Progenitor cell of endocrine pancreas (in vitro differentiated cells): Measurements from ENCODE around the gene NCF2. TPM values are rescaled to one million over a fixed set of nuclear protein-coding genes. Genes with fewer than 3 reads are reported as not detected.

Experiments used
- DNase-seq: peaks from one replicate; pipeline ENCODE4 v3.0.0; 2021; ENCODE audit warnings: low spot score; ENCODE audit not compliant: unreplicated experiment
- H3K27ac Mint-ChIP-seq: 2 replicates; pipeline ENCODE4 v1.8.0; 2021; ENCODE audit warnings: mild to moderate bottlenecking, moderate library complexity, mixed read lengths
- H3K27me3 Mint-ChIP-seq: 2 replicates; pipeline ENCODE4 v1.8.0; 2021; ENCODE audit warnings: mixed read lengths
- H3K36me3 Mint-ChIP-seq: 2 replicates; pipeline ENCODE4 v1.8.0; 2022; ENCODE audit warnings: mixed read lengths; ENCODE audit not compliant: insufficient read depth
- H3K4me1 Mint-ChIP-seq: 2 replicates; pipeline ENCODE4 v1.8.0; 2021; ENCODE audit warnings: low read depth, mixed read lengths
- H3K4me3 Mint-ChIP-seq: 2 replicates; pipeline ENCODE4 v1.8.0; 2021; ENCODE audit warnings: low read depth, mild to moderate bottlenecking, moderate library complexity, mixed read lengths
- H3K9me3 Mint-ChIP-seq: 2 replicates; pipeline ENCODE4 v1.8.0; 2021; ENCODE audit warnings: low read depth, mixed read lengths
- total RNA-seq: library from RNA; stranded (reverse); gene quantifications from 2 replicates; pipeline ENCODE4 v1.2.1, GENCODE V29; 2021
- TF ChIP-seq, protein P1 (sequence below): fragments of 200-600 bp; sonication (generic); IDR thresholded peaks from one replicate; pipeline ENCODE4 v1.5.0; 2021; ENCODE audit warnings: antibody characterized with exemption, mild to moderate bottlenecking; ENCODE audit not compliant: unreplicated experiment

Gene NCF2
- total RNA-seq, 1 donor from 2014 or later, result 0.67 TPM

DNA sequence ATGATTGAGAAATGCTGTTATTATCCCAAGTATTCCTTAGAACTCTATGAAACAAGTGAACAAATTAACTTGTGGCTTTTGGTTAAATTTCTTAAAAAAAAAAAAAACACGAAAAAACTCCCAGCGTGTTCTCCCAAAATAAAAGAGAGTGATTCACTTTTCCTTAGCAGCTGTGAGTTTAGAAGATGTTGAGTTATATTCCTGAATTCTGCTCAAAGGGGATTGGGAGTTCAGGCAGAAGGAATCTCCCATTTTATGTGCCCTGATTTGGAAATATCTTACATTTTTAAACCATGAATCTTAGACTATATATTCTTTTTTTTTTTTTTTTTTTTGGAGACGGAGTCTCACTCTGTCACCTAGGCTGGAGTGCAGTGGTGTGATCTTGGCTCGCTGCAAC lies 83.7 kb downstream of the NCF2 start:
- no peaks in the 10 kb centered on the region for H3K9me3 Mint-ChIP-seq
- H3K4me3 Mint-ChIP-seq, result no peak overlapping the region
- no peak overlapping the region for H3K27ac Mint-ChIP-seq
- peaks cover 3% of the 10 kb centered on the region for H3K4me1 Mint-ChIP-seq
- no peaks in the 10 kb centered on the region for H3K27me3 Mint-ChIP-seq
- DNase-seq, result no peak
- TF ChIP-seq, protein P1, sequence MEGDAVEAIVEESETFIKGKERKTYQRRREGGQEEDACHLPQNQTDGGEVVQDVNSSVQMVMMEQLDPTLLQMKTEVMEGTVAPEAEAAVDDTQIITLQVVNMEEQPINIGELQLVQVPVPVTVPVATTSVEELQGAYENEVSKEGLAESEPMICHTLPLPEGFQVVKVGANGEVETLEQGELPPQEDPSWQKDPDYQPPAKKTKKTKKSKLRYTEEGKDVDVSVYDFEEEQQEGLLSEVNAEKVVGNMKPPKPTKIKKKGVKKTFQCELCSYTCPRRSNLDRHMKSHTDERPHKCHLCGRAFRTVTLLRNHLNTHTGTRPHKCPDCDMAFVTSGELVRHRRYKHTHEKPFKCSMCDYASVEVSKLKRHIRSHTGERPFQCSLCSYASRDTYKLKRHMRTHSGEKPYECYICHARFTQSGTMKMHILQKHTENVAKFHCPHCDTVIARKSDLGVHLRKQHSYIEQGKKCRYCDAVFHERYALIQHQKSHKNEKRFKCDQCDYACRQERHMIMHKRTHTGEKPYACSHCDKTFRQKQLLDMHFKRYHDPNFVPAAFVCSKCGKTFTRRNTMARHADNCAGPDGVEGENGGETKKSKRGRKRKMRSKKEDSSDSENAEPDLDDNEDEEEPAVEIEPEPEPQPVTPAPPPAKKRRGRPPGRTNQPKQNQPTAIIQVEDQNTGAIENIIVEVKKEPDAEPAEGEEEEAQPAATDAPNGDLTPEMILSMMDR, result no peak
- no peaks in the 10 kb centered on the region for H3K36me3 Mint-ChIP-seq

Other genes starting within 250 kb of the NCF2 start
- gene NMNAT2, start 172.1 kb downstream of the NCF2 start, total RNA-seq, result 3.1 and 3.3 TPM in 2 replicates
- gene SMG7, start 118.0 kb downstream of the NCF2 start, total RNA-seq, result 71.8 and 75.8 TPM in 2 replicates
- 68.0 and 69.3 TPM in 2 replicates for gene ARPC5, start 45.3 kb upstream of the NCF2 start, total RNA-seq
- not detected in 2 replicates for gene APOBEC4, start 62.9 kb upstream of the NCF2 start, total RNA-seq
- gene RGL1, start 214.7 kb upstream of the NCF2 start, total RNA-seq, result 5.9 TPM in 2 replicates